ENCODE data around the gene CELA1. TPM values are rescaled to one million over a fixed set of nuclear protein-coding genes. Genes with fewer than 3 reads are reported as not detected.
"Not testable (repeated sequence)": the region's sequence is repeated elsewhere in the genome, so short reads cannot be mapped to it uniquely, and the experiment has no call there.

Gene CELA1
- total RNA-seq, 1 donor from 2014 or later: not detected

DNA sequence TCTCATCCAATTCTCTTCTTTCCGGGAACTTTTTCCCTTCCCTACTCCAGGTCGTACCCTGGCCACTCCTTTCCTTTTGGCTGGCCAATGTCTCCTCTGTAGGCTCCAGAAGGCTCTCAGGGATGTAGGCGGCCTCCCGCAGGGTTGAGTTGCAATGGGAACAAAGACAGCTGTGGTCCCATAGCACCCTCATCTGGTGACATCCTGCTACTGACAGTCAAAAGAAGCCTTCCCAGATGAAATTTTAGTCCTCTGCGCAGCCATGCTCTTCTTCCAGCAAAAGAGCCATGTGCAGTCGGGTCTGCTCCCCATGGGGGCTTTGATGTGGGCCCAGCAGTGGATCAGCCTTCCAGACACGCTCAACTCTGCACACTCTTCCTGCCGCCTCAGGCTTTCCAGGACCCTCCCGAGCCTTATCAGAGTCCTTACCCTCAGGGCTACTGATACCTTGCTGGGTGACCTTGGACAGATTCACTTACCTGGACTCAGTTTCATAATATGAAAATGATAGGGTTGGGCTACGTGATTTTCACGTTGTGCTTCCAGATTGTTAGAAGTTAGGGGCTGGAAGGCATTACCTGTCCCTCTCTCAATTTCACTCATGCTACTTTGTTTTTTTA is 5.5 kb upstream of the CELA1 start:
- DNase-seq: no peak
- peak; percentile 55 for ATAC-seq

DNA sequence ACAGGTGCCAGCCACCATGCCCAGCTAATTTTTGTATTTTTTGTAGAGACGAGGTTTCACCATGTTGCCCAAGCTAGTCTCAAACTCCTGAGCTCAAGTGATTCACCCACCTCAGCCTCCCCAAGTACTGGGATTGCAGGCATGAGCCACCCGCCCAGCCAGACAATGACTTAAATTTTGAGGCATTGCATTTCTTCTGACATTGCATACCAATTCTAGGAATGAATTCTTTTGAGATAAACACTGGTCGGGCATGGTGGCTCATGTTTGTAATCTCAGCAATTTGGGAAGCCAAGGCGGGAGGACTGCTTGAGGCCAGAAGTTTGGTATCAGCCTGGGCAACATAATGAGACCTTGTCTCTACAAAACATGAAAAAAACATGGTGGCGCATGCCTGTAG is 2.5 kb upstream of the CELA1 start:
- ATAC-seq (no peak), DNase-seq (no peak)
- intact Hi-C loops (cut with micrococcal nuclease): no loop called here

More for the DNA sequence above, 5.5 kb upstream of the CELA1 start:
- intact Hi-C loops (cut with micrococcal nuclease): no loop called here

DNA sequence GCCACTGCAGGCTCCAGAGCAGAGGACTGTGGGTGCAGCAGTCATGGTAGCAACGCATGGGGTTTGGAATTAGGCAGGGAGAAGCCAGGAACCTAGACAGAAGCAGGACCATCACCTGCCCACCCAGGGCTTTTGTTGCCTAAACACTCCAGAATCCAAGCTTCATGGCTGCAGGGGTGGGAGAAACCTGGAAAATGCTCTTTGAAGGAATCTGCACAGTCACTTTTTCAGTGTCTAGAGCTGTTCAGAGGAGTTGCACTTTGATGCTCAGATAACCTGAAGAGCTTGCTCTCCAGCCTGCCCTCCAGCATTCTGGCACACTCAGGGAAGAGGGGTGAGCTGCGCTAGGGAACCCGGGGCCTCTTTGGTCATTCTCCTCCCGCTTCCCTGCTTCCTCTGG is 1.6 kb upstream of the CELA1 start:
- DNase-seq: no peak
- no peak for ATAC-seq
- intact Hi-C loops (cut with micrococcal nuclease): no loop called here

DNA sequence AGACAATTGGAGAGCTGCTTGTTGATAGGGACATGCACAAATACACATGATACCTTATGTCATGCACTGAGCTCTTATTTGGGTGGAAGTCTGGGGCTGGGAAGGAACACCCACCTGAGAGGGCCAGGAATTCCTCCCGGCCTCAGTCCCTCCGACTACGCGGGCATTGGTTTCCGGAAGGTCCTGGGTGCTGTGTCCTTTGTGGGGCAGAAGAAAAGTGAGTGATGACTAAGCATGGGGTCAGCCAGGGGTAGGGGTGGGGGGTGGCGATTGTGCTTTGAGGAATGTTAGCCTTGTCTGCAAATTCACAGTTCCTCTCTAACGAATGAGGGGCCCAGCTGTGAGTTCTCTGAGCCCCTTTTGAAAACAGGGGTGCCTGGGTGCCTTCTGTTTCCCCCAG is 798 bp downstream of the CELA1 start:
- intact Hi-C loops (cut with micrococcal nuclease): no loop called here

DNA sequence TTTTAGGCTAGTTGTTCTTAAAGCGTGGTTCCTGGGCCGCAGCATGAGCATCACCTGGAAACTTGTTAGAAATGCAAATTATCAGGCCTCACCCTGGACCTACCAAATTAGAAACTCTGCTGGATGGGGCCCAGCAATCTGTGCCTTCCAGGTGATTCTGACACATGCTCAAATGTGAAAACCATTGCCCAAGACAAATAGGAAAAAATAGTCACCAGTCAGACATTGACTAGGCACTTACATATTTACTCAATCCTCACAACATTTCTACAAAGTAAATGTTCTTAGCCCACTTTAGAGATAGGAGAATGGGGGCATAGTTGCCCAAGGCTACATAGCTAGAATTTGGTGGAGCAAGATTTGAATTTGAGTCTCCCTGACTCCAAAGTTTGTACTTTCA is 3.3 kb downstream of the CELA1 start:
- no peak for DNase-seq
- ATAC-seq: no peak
- intact Hi-C loops (cut with micrococcal nuclease): no loop called here

More for the DNA sequence above, 798 bp downstream of the CELA1 start:
- DNase-seq: no peak
- no peak for ATAC-seq

DNA sequence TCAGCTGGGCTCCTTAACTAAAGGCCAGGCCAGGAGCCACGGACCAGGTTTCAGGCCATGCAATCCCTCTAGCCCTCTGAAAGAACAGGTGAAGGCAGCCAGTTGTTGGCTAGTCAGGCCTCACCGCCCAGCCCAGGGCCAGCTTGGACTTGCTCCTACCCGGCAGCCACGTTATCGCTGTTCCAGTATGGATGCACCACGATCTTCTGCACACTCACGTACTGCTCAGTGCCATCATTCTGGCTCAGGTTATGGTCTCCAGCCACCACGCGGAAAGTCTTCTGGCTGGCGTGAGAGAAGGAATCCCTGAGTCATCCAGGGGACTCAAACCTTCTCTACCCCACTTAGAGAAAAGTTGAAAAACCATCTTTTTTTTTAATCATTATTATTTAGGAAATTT is 4.1 kb downstream of the CELA1 start:
- ATAC-seq (no peak), DNase-seq (no peak)
- intact Hi-C loops (cut with micrococcal nuclease): no loop called here

DNA sequence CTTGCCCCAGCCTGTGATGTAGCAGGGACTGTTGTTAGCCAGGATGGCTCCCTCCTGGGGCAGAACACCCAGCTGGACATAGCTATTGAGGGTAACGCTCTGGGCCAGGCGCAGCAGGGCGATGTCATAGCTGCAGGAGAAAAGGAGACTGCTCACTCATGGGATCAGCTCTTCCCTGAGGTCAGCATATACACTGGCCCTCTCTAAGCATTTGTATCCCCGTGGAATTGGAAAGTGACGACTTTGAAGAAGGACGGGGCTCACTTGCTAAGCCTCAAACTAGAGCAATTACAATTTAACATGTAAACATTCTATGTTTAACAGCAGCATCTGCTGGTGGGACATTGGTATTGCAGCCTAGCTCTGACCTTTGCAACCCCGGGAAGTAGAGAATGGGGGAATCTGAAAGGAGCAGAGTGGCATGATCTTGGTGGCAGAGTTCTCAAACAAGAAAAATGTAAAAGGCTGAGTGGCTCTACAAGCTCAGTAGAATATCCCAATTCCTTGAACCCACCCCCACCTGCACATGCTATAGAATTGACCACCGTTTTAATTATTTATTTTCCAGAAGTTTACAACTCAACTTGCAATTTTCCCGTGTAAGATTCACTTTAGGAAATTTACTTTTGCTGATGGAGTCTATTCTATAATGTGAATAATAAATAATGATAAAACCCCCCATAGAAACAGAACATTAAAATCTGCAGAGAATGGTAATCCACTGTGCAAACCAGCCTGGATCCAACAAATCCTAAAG is 5.0 kb downstream of the CELA1 start:
- ATAC-seq (peak; percentile 90), DNase-seq (peak; percentile 43)
- intact Hi-C loops (cut with micrococcal nuclease): no loop called here

DNA sequence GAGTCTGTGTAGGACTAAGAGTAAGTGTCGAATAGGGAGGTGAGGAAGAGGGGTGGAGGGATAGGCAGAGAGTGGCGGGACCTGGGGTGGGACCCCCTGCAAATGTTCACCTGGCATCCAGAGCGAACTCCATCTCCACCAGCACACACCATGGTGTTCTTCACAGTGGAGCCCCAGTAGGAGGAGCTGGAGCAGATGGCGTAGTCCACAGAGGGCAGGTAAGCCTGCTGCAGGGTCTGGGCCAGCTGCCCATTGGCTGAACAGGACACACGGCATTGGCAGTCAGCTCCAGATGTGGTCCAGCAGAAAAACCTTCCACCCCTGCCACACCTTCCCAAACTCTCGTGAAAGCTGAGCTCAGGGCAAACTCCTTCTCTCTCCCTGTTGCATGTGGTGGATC is 6.7 kb downstream of the CELA1 start:
- intact Hi-C loops (cut with micrococcal nuclease): no loop called here
- DNase-seq (no peak), ATAC-seq (no peak)

DNA sequence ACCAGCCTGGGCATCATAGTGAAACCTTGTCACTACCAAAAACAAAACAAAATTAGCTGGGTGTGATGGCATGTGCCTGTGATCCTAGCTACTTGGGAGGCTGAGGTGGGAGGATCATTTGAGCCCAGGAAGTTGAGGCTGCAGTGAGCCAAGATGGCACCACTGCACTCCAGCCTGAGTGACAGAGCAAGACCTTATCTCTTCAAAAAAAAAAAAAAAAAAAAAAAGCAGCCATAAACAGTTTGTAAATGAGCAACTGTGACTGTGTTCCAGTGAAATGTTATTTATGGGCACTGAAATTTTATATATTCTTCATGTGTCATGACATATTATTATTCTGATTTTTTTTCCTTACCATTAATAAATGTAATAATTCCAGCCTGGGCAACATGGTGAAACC is 9.1 kb downstream of the CELA1 start:
- intact Hi-C loops (cut with micrococcal nuclease); DNase-seq; ATAC-seq: not testable (repeated sequence)

DNA sequence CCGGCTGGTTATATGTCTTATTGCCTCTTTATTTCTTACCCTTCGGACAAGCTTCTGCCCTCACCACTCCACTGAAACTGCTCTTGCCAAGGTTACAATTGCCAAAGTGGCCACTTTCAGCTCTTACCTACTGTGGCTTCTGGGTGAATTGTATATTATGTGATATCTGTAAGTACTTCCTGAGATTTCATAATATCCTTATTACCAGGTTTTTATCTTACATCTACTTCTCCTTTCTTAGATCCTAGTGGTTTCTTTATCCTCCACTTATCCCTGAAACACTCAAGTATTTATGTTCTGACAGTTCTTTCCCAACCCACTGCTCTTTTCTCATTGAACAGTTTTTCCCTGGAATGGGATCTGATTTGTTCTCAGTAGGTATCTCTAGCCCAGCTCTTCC is 10.5 kb downstream of the CELA1 start:
- no peak for ATAC-seq
- intact Hi-C loops (cut with micrococcal nuclease): no loop called here
- DNase-seq: no peak

DNA sequence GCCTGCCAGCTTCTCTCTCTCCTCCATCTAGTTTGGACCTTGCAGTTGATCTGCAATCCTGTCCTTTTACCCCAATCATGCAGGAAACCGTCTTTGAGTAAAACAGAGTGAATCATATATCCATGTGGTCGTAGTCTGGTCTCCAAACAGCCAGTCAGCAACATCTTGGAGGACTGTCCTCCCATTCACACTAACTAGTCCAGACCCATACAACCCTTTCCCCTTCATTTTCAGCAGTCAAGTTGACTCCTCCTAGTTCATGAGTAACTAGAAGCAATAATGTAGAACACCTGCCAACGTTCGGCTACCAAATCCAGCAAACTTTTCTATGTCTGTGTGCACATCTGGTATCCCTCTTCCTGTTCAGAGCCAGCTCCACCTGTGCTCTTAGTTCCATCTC is 11.7 kb downstream of the CELA1 start:
- intact Hi-C loops (cut with micrococcal nuclease): no loop called here
- ATAC-seq (no peak), DNase-seq (no peak)

DNA sequence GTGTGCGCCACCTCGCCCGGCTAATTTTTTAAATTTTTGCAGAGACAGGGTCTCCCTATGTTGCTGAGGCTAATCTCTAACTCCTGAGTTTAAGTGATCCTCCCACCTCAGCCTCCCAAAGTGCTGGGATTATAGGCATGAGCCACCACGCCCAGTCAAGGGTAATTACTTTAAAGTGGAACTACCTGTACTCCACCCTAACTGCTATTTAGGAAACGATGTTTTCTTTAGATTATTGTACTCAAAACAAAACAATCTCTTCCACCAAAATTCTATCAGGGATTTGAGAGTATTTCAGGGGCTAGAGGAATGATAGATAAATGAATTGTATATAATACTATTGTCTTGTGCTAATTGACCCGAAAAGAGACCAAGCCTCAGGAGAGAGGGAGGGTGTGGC is 12.9 kb downstream of the CELA1 start:
- intact Hi-C loops (cut with micrococcal nuclease): no loop called here
- DNase-seq: no peak
- no peak for ATAC-seq

DNA sequence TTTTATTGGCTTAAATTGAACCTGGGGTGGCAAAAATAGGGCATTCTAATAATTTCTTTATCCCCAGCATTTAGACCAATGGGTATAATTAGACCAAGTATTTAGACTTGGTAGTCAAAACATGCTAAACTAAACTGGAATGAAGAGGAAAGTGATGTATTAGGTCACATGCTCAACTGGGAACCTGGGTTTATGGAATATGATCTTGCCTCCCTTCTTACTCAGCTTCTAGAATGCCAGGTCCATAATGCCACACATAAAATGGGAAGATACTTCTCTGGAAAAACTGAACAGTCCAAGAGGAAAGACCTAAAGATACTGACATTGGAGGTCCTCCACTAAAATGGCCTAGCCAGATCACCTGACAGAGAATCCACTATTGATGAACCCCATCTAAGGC is 16.3 kb downstream of the CELA1 start:
- no peak for DNase-seq
- intact Hi-C loops (cut with micrococcal nuclease): no loop called here
- no peak for ATAC-seq

DNA sequence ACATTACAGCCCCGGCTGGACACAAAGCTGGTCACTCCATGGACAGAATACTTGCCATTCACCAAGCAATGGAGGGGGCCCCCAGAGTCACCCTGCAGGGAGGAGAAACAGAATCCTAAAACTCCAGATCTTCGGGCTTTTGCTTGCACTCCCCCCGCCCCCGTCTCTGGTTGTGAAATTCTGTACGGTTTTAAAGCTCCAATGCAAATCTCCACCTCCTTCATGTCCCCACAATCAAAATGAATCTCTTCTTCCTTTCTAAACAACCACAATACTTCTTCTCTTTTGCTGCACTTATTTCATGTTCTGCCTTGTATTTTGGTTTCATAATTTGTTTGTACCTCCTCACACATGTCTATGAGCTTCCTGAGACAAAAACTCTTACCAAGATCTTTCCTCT is 16.7 kb downstream of the CELA1 start:
- DNase-seq (no peak), ATAC-seq (no peak)
- intact Hi-C loops (cut with micrococcal nuclease): no loop called here

DNA sequence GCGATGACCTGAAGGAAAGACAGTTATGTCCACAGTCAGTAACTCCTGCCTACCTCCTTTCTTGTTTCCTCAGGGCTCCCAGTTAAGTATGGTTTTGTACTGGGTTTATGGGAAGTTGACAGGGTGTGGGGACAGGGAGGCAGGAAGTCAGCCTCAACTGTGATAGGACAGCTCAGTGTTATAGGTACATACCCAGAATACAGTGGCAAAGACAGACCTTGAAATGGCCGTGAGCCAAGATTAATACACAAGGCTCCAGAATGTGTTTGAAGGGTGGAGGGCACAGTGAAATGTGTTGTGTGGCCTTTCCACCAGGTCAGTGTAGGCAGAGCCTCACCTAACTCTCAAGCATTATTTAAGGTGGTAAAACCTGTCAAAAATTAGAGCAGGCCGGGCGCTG is 17.9 kb downstream of the CELA1 start:
- no peak for DNase-seq
- no peak for ATAC-seq
- intact Hi-C loops (cut with micrococcal nuclease): no loop called here

DNA sequence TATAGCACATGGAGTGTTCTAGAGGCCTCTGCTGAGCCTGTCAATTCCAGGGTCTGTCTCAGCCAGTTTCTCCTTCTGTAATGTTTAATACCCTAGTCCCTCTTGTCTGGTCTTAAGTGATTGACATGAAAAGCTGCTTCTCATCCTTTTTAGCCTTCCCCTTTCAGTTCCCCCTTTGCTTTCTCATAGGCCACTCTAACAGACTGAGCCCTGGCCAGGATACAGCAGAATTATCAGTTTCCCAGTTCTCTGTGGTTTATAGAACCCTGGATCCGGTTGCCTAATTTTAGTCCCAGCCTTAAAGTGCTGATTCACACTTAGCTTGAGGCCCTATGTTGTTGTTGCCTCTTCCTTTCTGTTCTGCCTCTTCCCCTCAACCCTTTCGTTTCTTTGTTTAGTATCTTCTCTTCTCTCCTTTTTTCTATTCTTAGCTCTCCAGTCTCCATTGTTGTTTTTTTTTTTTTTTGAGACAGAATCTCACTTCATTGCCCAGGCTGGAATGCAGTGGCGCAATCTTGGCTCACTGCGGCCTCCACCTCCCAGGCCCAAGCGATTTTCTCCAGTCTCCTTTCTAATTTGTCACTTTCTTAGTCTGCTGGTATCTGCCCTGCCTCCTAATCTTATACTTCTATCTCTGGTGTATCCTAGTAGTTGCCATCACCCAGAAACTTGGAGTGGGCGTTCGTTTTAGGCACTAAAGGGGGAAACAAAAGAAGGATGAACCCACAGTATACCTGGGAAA is 19.6 kb downstream of the CELA1 start:
- DNase-seq: no peak
- intact Hi-C loops (cut with micrococcal nuclease): no loop called here
- peak; percentile 83 for ATAC-seq

DNA sequence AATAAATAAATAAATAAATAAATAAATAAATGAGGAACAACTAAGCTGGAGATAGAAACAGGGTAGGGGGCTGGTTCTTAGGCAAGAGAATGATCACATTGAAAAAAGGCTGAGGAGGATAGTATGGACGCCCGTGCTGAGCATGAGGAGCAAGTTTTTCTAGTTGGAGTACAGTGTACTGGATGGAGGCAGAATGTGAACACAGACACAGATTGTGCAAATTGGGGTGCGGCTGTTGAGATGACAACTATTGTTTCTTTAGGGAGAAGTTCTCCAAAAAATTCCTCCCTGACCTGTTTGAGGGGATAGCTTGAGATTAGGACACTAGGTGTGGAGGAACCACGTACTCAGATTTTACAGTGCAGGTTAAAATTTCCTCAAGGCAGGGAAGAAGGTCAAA is 21.5 kb downstream of the CELA1 start:
- DNase-seq: no peak
- intact Hi-C loops (cut with micrococcal nuclease): no loop called here
- no peak for ATAC-seq

DNA sequence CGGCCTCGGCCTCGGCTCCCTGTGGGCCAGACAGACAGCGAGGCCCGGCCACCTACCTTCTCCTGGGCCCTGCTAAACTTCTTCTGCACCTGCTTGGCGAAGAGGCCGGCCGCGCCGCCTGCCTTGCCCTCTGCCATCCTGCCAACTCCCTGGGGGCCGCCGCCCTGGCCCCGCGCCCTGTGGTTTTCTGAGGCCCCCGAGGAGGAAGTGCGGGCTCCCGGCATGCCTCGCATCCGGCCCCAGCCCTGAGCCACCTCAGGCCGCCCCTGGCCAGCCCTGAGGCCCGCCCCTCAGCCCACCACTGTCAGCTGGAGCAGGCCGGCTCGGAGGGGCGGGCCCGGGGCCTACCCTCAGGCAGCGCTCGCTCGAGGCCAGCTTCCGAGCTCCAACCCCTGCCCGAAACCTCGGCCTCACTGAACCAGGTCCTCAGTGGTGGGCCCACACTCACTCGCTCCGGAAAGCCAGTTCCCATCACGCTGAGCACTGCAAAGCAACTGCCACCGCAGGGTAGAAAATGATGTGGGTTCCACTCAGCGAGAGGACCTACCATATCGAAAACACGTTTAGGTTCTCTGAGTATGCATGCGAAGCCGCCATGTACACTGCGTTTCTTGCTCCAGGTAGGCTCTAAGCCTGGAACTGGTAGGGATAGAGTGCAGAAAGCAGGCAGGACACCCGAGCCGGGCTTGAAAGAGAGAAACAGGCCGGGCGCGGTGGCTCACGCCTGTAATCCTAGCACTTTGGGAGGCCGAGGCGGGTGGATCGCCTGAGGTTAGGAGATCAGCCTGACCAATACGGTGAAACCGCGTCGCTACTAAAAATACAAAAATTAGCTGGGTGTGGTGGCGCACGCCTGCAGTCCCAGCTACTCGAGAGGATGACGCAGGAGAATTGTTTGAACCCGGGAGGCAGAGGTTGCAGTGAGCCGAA is 22.2 kb downstream of the CELA1 start, which contains the start of gene BIN2:
Gene BIN2, minus strand, starts transcription at position 209 of the 930 bp plus-strand sequence. Its CDS starts 72 bp downstream, at position 137.
- ATAC-seq (peak; percentile 71), DNase-seq (peak; percentile 77)
- intact Hi-C loops (cut with micrococcal nuclease): no loop called here

DNA sequence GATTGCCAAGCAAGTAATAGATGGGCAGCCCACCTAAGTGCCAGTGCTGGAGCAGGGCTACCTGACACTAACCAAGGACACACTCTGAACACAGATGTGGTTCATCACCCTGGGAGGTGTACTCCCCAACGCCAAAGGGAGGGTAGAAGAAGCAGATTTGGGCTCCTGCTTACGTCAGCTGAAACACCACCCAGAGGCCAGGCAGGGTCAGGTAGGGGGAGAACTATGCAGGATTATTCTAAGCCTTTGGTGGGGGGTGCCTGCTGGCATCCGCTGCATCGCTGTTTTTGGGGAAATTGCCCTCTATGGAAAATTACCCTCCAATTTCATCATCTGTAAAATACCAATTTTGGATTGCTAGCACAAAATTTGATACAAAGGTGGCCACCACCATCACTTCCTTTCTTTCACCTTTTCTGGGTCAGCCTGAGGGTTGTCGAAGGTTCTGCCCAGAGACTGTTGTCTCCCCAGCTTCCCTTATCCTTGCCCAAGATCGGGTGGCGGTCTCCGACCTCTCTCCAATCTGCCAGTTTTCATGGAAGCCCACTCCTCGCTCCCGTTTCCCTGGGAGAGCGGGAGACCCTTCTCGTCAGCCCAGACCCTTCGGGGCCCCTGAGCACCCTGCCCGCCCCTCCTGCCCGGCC is 23.0 kb downstream of the CELA1 start:
- ATAC-seq (peak; percentile 12), DNase-seq (no peak)
- intact Hi-C loops (cut with micrococcal nuclease): no loop called here

Measured in left ventricle myocardium superior (tissue), 1 donor.